PC-3 (cell line): Measurements from ENCODE around the gene EIF4E1B. TPM values are rescaled to one million over a fixed set of nuclear protein-coding genes. Genes with fewer than 3 reads are reported as not detected.
A peak's percentile ranks its signal among the peaks of the same experiment; 100 is the strongest.

Experiments used
- ATAC-seq: fragments of 200-7000 bp; cut with Tn5 transposase; 2 replicates; pipeline ENCODE4 v1.9.1; 2020; ENCODE audit warnings: mild to moderate bottlenecking, moderate library complexity
- BruUV-seq: library from RNA; stranded (reverse); fragments of 400-500 nt; replicated peaks from 2 replicates; lab custom pipeline; 2021; lab: Mats Ljungman, UMichigan
- CTCF ChIA-PET: fragments of 300-600 bp; sonication (Branson Sonifier 250); formaldehyde crosslinking; loops from one replicate; lab custom pipeline; 2022; ENCODE audit warnings: antibody characterized with exemption; lab: Charles Lee
- POLR2A ChIA-PET: fragments of 300-600 bp; sonication (Branson Sonifier 250); formaldehyde crosslinking; loops from one replicate; lab custom pipeline; 2022; ENCODE audit warnings: antibody characterized with exemption; ENCODE audit not compliant: unreplicated experiment; lab: Charles Lee
- DNase-seq: peaks from one replicate; pipeline ENCODE4 v3.0.0-alpha.2; 2015
- H2AFZ ChIP-seq: fragments of 300-600 bp; sonication (generic); 2 replicates; pipeline ENCODE4 v1.6.0; 2016; ENCODE audit warnings: antibody characterized with exemption, low read length
- H3F3A ChIP-seq: fragments of 300-600 bp; sonication (generic); one replicate; pipeline ENCODE4 v1.6.0; 2017; ENCODE audit warnings: antibody characterized with exemption, low read length, control low read depth, mild to moderate bottlenecking; ENCODE audit not compliant: unreplicated experiment
- H3K27ac ChIP-seq: fragments of 300-600 bp; sonication (generic); 2 replicates; pipeline ENCODE4 v1.5.1; 2016; ENCODE audit warnings: mild to moderate bottlenecking, low read length
- H3K27me3 ChIP-seq: fragments of 300-600 bp; sonication (generic); 2 replicates; pipeline ENCODE4 v1.6.1; 2016; ENCODE audit warnings: low read length, mixed read lengths
- H3K36me3 ChIP-seq: fragments of 300-600 bp; sonication (generic); 2 replicates; pipeline ENCODE4 v1.6.1; 2016; ENCODE audit warnings: low read depth, mixed run types, low read length, mixed read lengths
- H3K4me1 ChIP-seq: fragments of 300-600 bp; sonication (generic); 2 replicates; pipeline ENCODE4 v1.5.1; 2016; ENCODE audit warnings: low read length; ENCODE audit not compliant: insufficient read depth
- H3K4me2 ChIP-seq: fragments of 300-600 bp; sonication (generic); 2 replicates; pipeline ENCODE4 v1.6.0; 2016; ENCODE audit warnings: low read length
- H3K4me3 ChIP-seq: fragments of 300-600 bp; sonication (generic); 2 replicates; pipeline ENCODE4 v1.5.1; 2016; ENCODE audit warnings: mild to moderate bottlenecking, low read length, mixed read lengths
- H3K79me2 ChIP-seq: fragments of 300-600 bp; sonication (generic); 2 replicates; pipeline ENCODE4 v1.6.1; 2017; ENCODE audit warnings: low read length, mixed read lengths
- H3K9ac ChIP-seq: fragments of 300-600 bp; sonication (generic); 2 replicates; pipeline ENCODE4 v1.6.0; 2016; ENCODE audit warnings: mild to moderate bottlenecking, low read length
- H3K9me2 ChIP-seq: fragments of 300-600 bp; sonication (generic); replicated peaks from 2 replicates; pipeline ENCODE4 v1.6.1; 2016; ENCODE audit warnings: mixed run types, low read length, mixed read lengths
- H3K9me3 ChIP-seq: fragments of 300-600 bp; sonication (generic); 2 replicates; pipeline ENCODE4 v1.6.1; 2016; ENCODE audit warnings: low read length, mixed read lengths
- H4K20me1 ChIP-seq: fragments of 300-600 bp; sonication (generic); 2 replicates; pipeline ENCODE4 v1.6.1; 2016; ENCODE audit warnings: low read length, mixed read lengths
- CTCF ChIP-seq: fragments of 300-600 bp; sonication (generic); conservative IDR thresholded peaks from 2 replicates; pipeline ENCODE4 v1.5.1; 2017; ENCODE audit warnings: antibody characterized with exemption, low read depth, mild to moderate bottlenecking, low read length
- EZH2 ChIP-seq: fragments of 300-600 bp; sonication (generic); IDR thresholded peaks from one replicate; pipeline ENCODE4 v1.6.1; 2017; ENCODE audit warnings: antibody characterized with exemption, mild to moderate bottlenecking, low read length; ENCODE audit not compliant: unreplicated experiment
- EZH2phosphoT487 ChIP-seq: fragments of 300-600 bp; sonication (generic); IDR thresholded peaks from 2 replicates; pipeline ENCODE4 v1.6.1; 2018; ENCODE audit warnings: mild to moderate bottlenecking, antibody characterized with exemption, low read length, borderline replicate concordance
- intact Hi-C: fragments of 100-400 bp; cut with micrococcal nuclease; formaldehyde crosslinking; loops from 2 replicates; pipeline ENCODE4 v1.9.0; 2023
- total RNA-seq: library from RNA; depleted of rRNA; stranded (reverse); fragments of >200 nt; gene quantifications from 2 replicates; pipeline ENCODE4 v1.2.3, GENCODE V29; 2014

The EIF4E1B gene
- total RNA-seq, 1 experiment from 2014 or later, result not detected

- Histone ChIP-seq H3K4me3 (no peak overlapping the region), H3K4me2 (no peak overlapping the region), H3F3A (peaks cover 5% of the 10 kb centered on the region), H3K9me3 (no peaks in the 10 kb centered on the region), H3K4me1 (peaks cover 12% of the 10 kb centered on the region), H3K36me3 (no peaks in the 10 kb centered on the region; the same call in 1 of the 2 replicates), H2AFZ (no peak overlapping the region), H3K9ac (no peak overlapping the region), H3K27me3 (no peaks in the 10 kb centered on the region), H3K27ac (no peak overlapping the region), H3K79me2 (no peaks in the 10 kb centered on the region), H4K20me1 (peaks cover 9% of the 10 kb centered on the region; the same call in 1 of the 2 replicates), H3K9me2 (no peaks in the 10 kb centered on the region)
- ChIA-PET POLR2A (no interaction called here), CTCF (no interaction called here)
- intact Hi-C loops, result loop anchor here (5.0 kb wide), 1 partner anchor 456 kb away; no protein-coding TSS in a partner anchor
- TF ChIP-seq CTCF (no peak), EZH2 (no peak), EZH2phosphoT487 (no peak)
- no peak for ATAC-seq
- no TSS peak for BruUV-seq
- DNase-seq, result no peak
These were observed 26.1 kb downstream of the EIF4E1B start for GRCh38 chr5:176656467-176656990.

GRCh38 chr5:176658007-176658599 lies 27.6 kb downstream of the EIF4E1B start:
- CTCF ChIA-PET, result interaction anchor here (0.7 kb wide), 1 partner anchor 931 kb away, joined by 3 read pairs; no protein-coding TSS in a partner anchor
- no peaks in the 10 kb centered on the region for H3K9me2 ChIP-seq
- H3F3A ChIP-seq, result peaks cover 2% of the 10 kb centered on the region
- H3K9ac ChIP-seq, result no peak overlapping the region
- no peaks in the 10 kb centered on the region for H3K36me3 ChIP-seq
- no peaks in the 10 kb centered on the region for H3K79me2 ChIP-seq
- peak; percentile 68 for DNase-seq
- no peak overlapping the region for H2AFZ ChIP-seq
- intact Hi-C loops, result loop anchor here (5.0 kb wide), 1 partner anchor 454 kb away; no protein-coding TSS in a partner anchor
- peaks cover 7% of the 10 kb centered on the region for H3K4me1 ChIP-seq
- no peak overlapping the region for H3K4me3 ChIP-seq
- H3K4me2 ChIP-seq, result no peak overlapping the region
- TSS peak; percentile 36 for BruUV-seq
- no peaks in the 10 kb centered on the region for H3K27me3 ChIP-seq
- H3K9me3 ChIP-seq, result no peaks in the 10 kb centered on the region
- POLR2A ChIA-PET, result no interaction called here
- ATAC-seq, result peak; percentile 58
- peaks cover 1% of the 10 kb centered on the region; the same call in 1 of the 2 replicates for H4K20me1 ChIP-seq
- H3K27ac ChIP-seq, result no peak overlapping the region
- TF ChIP-seq CTCF (peak; percentile 86), EZH2 (no peak)
